NCI-H2227 treated with DMSO at 0.1 percent for 48 hours (cell line): ENCODE measurements around the gene DGKB.
"Not testable (repeated sequence)": the region's sequence is repeated elsewhere in the genome, so short reads cannot be mapped to it uniquely, and the experiment has no call there.

ENCODE experiments used
- DNase-seq: peaks from one replicate; lab custom pipeline; 2025; lab: John Stamatoyannopoulos, UW

The DGKB gene

GRCh38 chr7:14583518-14583917 is 319.0 kb downstream of the DGKB start:
- DNase-seq = no peak

GRCh38 chr7:14582010-14582409 is 320.5 kb downstream of the DGKB start:
- DNase-seq = no peak

- DNase-seq = no peak
These were observed 322.6 kb downstream of the DGKB start for GRCh38 chr7:14579971-14580370.

GRCh38 chr7:14576578-14576977 is 326.0 kb downstream of the DGKB start:
- DNase-seq = no peak

- DNase-seq = no peak
These were observed 331.6 kb downstream of the DGKB start for GRCh38 chr7:14570750-14571607.

GRCh38 chr7:14552060-14552459 is 350.5 kb downstream of the DGKB start:
- no peak for DNase-seq

GRCh38 chr7:14551310-14551709 is 351.2 kb downstream of the DGKB start:
- DNase-seq = no peak

GRCh38 chr7:14542624-14543023 is 359.9 kb downstream of the DGKB start:
- DNase-seq = no peak

- DNase-seq = no peak
These were observed 381.4 kb downstream of the DGKB start for GRCh38 chr7:14521183-14521582.

GRCh38 chr7:14510268-14510667 is 392.3 kb downstream of the DGKB start:
- no peak for DNase-seq

GRCh38 chr7:14507617-14508016 is 394.9 kb downstream of the DGKB start:
- DNase-seq = no peak

- DNase-seq = no peak
These were observed 396.6 kb downstream of the DGKB start for GRCh38 chr7:14505906-14506305.

GRCh38 chr7:14504134-14504533 is 398.4 kb downstream of the DGKB start:
- DNase-seq = no peak

GRCh38 chr7:14503623-14504022 is 398.9 kb downstream of the DGKB start:
- DNase-seq = no peak

GRCh38 chr7:14501436-14501835 is 401.1 kb downstream of the DGKB start:
- no peak for DNase-seq

GRCh38 chr7:14497390-14497789 is 405.2 kb downstream of the DGKB start:
- no peak for DNase-seq

- no peak for DNase-seq
These were observed 406.9 kb downstream of the DGKB start for GRCh38 chr7:14495633-14496032.

GRCh38 chr7:14487701-14488395 is 414.7 kb downstream of the DGKB start:
- no peak for DNase-seq

- DNase-seq = no peak
These were observed 418.9 kb downstream of the DGKB start for GRCh38 chr7:14483663-14484062.

GRCh38 chr7:14480281-14480680 is 422.3 kb downstream of the DGKB start:
- DNase-seq = no peak

- DNase-seq = no peak
These were observed 423.6 kb downstream of the DGKB start for GRCh38 chr7:14478834-14479510.

GRCh38 chr7:14461716-14462115 is 440.8 kb downstream of the DGKB start:
- DNase-seq = not testable (repeated sequence)

- DNase-seq = not testable (repeated sequence)
These were observed 443.7 kb downstream of the DGKB start for GRCh38 chr7:14458846-14459245.
